K562 (cell line): ENCODE results near the gene HSPB8.

Experiments
- BACH1 ChIP-seq: fragments of 200-800 bp; sonication (Bioruptor generic); IDR thresholded peaks from 2 replicates; pipeline ENCODE4 v1.6.1; 2016; ENCODE audit warnings: missing genetic modification characterization, missing compliant biosample characterization
- HDAC3 ChIP-seq: fragments of 450-650 bp; IDR thresholded peaks from 2 replicates; pipeline ENCODE4 v1.6.1; 2018; ENCODE audit warnings: borderline replicate concordance, mild to moderate bottlenecking, moderate library complexity; ENCODE audit not compliant: partially characterized antibody

GRCh38 chr12:119202544-119202943 is 23.8 kb downstream of the HSPB8 start:
- TF ChIP-seq BACH1 (tag) (no peak), HDAC3 (no peak)
